IPS-18a (cell line): ENCODE measurements around the gene DDI1.
"Not testable (repeated sequence)": the region's sequence is repeated elsewhere in the genome, so short reads cannot be mapped to it uniquely, and the experiment has no call there.

Experiments used
- H3K27ac ChIP-seq: one replicate; pipeline ENCODE4 v1.5.1; 2013; ENCODE audit warnings: low read length
- H3K27me3 ChIP-seq: one replicate; pipeline ENCODE4 v1.6.1; 2013; ENCODE audit warnings: mild to moderate bottlenecking, low read length; ENCODE audit not compliant: control insufficient read depth, insufficient read depth
- H3K36me3 ChIP-seq: one replicate; pipeline ENCODE4 v1.6.1; 2013; ENCODE audit warnings: low read depth, low read length; ENCODE audit not compliant: control insufficient read depth
- H3K4me1 ChIP-seq: one replicate; pipeline ENCODE4 v1.6.1; 2013; ENCODE audit warnings: low read depth, low read length; ENCODE audit not compliant: control insufficient read depth
- H3K4me3 ChIP-seq: one replicate; pipeline ENCODE4 v1.5.1; 2013; ENCODE audit warnings: low read length
- H3K9ac ChIP-seq: one replicate; pipeline ENCODE4 v1.6.1; 2013; ENCODE audit warnings: mild to moderate bottlenecking, low read length, moderate library complexity
- H3K9me3 ChIP-seq: one replicate; pipeline ENCODE4 v1.6.1; 2013; ENCODE audit warnings: low read depth, low read length; ENCODE audit not compliant: control insufficient read depth

Gene DDI1

DNA sequence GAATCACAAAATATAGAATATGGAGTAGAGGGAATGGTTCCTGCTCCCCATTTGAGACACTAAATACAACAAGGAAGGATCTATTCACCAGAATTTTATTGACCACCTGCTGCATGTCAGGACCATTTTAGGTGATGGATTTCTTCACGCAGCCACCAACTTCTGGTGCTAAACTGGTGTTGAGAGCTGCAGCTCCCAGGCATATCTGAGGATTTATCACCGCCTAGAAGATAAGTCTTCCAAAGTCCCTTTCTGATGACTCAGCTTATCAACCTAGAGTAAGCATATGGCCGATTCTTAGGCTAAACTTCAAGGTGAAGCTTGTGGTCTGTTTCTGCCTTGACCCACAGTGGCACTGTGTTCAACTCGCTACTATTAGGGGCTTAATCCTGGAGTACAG is 6.7 kb downstream of the DDI1 start:
- Histone ChIP-seq H3K4me1 (no peaks in the 10 kb centered on the region), H3K9ac (no peak overlapping the region), H3K36me3 (no peaks in the 10 kb centered on the region), H3K4me3 (no peak overlapping the region), H3K27ac (no peak overlapping the region), H3K27me3 (no peaks in the 10 kb centered on the region), H3K9me3 (no peaks in the 10 kb centered on the region)

DNA sequence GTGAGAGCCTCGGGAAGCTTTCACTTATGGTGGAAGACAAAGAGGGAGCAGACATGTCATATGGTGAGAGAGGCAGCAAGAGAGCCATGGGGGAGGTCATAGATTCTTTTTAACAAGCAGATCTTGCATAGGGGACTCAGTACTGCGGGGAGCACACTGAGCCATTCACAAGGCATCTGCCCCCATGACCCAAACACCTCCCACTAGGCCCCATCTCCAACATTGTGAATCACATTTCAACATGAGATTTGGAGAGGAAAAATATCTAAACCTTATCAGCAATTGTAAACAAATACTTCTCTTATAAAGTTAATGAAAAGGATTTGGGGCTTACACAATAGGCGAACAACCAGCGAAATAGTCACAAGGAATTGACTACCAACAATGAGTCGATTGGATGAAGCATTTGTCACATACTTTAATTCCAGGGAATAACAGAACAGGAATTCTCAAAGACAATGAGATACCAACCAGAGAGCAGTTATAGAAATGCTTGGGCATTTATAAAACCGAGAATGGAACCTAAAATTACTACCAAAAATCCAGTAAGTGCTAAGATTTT is 7.3 kb downstream of the DDI1 start:
- no peaks in the 10 kb centered on the region for H3K4me1 ChIP-seq
- no peak overlapping the region for H3K27ac ChIP-seq
- no peaks in the 10 kb centered on the region for H3K9me3 ChIP-seq

GRCh38 chr11:104046331-104046730 is 9.9 kb downstream of the DDI1 start:
- Histone ChIP-seq H3K9me3 (no peaks in the 10 kb centered on the region), H3K27me3 (no peaks in the 10 kb centered on the region), H3K9ac (no peak overlapping the region), H3K36me3 (no peaks in the 10 kb centered on the region), H3K4me3 (no peak overlapping the region), H3K4me1 (no peaks in the 10 kb centered on the region), H3K27ac (no peak overlapping the region)

More for the DNA sequence above, 7.3 kb downstream of the DDI1 start:
- H3K27me3 ChIP-seq = no peaks in the 10 kb centered on the region
- no peak overlapping the region for H3K4me3 ChIP-seq
- no peaks in the 10 kb centered on the region for H3K36me3 ChIP-seq
- no peak overlapping the region for H3K9ac ChIP-seq

GRCh38 chr11:104046858-104047257 is 10.4 kb downstream of the DDI1 start:
- H3K36me3 ChIP-seq, H3K4me1 ChIP-seq, H3K27ac ChIP-seq, H3K27me3 ChIP-seq, H3K9me3 ChIP-seq, H3K4me3 ChIP-seq, H3K9ac ChIP-seq: not testable (repeated sequence)

DNA sequence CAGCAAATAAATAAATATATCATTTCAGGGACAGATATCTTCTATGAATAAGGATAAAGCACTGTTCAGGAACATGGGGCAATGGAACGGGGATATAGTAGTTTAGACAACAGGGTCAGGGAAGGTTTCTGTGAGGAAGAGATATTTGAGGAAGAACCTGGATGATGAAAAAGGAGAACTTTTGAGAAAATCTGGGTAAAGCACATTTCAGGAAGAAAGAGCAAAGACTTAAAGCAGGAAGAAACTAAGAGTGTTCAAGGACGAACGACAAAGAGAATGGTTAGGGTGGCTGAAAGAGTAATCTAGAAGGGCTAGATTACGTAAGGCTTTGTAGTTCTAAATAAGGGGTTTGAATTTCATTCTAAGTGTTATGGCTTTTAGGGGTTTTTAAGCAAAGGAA is 12.7 kb downstream of the DDI1 start:
- Histone ChIP-seq H3K36me3 (no peaks in the 10 kb centered on the region), H3K4me3 (no peak overlapping the region), H3K4me1 (peaks cover 8% of the 10 kb centered on the region), H3K9me3 (no peaks in the 10 kb centered on the region), H3K9ac (no peak overlapping the region), H3K27ac (no peak overlapping the region), H3K27me3 (no peaks in the 10 kb centered on the region)

DNA sequence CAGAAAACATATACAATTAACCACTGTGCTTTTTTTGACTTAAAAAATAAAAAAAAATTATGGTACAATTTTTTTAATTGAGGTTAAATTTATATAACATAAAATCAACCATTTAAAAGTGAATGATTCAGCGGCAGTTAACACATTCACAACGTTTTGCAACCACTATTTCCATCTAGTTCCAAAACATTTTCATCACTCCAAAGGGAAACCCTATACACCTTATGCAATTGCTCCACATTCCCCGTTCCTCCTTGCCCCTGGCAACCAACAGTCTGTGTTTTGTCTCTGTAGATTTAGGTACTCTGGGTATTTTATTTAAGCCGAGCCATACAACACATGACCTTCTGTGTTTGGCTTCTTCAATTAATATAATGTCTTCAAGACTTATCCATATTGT is 15.3 kb downstream of the DDI1 start:
- H3K4me3 ChIP-seq = no peak overlapping the region
- peaks cover 8% of the 10 kb centered on the region for H3K4me1 ChIP-seq
- no peak overlapping the region for H3K9ac ChIP-seq
- H3K9me3 ChIP-seq = no peaks in the 10 kb centered on the region
- no peak overlapping the region for H3K27ac ChIP-seq
- H3K36me3 ChIP-seq = no peaks in the 10 kb centered on the region
- no peaks in the 10 kb centered on the region for H3K27me3 ChIP-seq

DNA sequence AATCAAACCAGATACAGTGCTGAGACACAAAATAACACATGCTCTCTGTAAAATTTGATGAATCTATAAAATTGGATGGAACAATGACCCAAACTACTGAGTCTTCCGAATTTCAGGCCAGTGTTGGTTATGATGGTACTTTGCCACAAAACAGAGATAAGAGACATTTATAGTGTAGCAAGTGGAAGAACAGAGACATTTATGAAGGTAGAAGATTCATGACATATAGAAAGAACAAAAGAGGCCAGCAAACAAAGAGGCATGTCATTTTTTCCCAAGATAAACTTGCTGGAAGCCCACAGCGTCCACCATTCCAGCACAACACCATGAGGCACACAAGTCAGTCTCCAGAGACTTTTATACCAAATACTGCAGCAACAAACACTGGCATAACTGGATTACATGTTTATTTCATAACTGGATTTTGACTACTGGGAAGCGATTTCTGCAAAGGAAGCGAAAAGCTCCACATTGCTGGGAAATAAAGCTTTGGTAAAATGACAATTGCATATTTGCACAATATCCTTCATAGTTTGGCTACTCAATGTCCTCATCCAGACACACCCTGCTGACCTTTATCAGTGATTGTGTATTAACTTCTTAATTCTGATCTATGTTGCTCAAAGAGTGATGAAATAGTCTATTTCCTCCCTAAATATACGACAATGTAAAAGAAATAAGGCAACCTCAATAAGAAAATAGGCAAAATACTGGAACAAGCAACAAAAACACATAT is 17.5 kb downstream of the DDI1 start:
- Histone ChIP-seq H3K27ac (no peak overlapping the region), H3K9ac (no peak overlapping the region), H3K4me1 (peaks cover 8% of the 10 kb centered on the region), H3K9me3 (no peaks in the 10 kb centered on the region), H3K36me3 (no peaks in the 10 kb centered on the region), H3K27me3 (no peaks in the 10 kb centered on the region), H3K4me3 (no peak overlapping the region)

DNA sequence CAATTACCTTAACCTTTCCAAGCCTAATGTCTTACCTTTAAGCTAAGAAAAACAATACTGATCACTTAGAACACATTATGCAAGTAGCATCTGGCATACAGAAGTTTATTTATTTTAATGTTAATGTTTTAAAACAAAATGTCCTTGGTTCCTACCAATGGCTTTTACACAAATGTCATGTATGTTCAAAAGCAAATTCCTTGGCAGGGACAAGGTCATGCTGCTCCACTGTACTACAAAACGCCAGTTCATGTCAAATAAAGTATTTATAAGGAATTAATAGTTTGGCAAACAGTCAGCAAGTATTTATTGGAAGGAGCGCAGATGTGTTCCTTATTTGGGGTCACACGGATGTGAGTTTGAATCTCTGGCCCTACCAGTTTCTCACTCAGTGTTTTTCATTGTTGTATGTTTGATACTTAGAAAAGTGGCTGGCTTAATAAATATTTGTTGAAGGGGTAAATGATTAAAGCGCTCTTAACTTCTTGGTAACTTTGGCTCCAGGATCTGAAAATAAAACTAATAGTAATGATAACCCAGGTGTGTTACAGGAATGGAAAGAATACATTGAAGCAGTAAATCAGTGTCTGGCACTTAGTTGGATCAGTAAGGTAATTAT is 18.6 kb downstream of the DDI1 start:
- Histone ChIP-seq H3K9ac (no peak overlapping the region), H3K4me1 (peaks cover 8% of the 10 kb centered on the region), H3K4me3 (no peak overlapping the region), H3K27ac (no peak overlapping the region), H3K36me3 (no peaks in the 10 kb centered on the region), H3K9me3 (no peaks in the 10 kb centered on the region), H3K27me3 (no peaks in the 10 kb centered on the region)

GRCh38 chr11:104055596-104055995 is 19.2 kb downstream of the DDI1 start:
- Histone ChIP-seq H3K27ac (no peak overlapping the region), H3K9ac (no peak overlapping the region), H3K4me3 (no peak overlapping the region), H3K4me1 (peaks cover 13% of the 10 kb centered on the region), H3K36me3 (no peaks in the 10 kb centered on the region), H3K9me3 (no peaks in the 10 kb centered on the region), H3K27me3 (no peaks in the 10 kb centered on the region)

- Histone ChIP-seq H3K27me3 (no peaks in the 10 kb centered on the region), H3K36me3 (no peaks in the 10 kb centered on the region), H3K4me1 (peaks cover 7% of the 10 kb centered on the region), H3K9me3 (no peaks in the 10 kb centered on the region), H3K4me3 (no peak overlapping the region), H3K27ac (no peak overlapping the region), H3K9ac (no peak overlapping the region)
Measured at GRCh38 chr11:104057908-104058307, 21.5 kb downstream of the DDI1 start.

GRCh38 chr11:104058680-104059079 is 22.2 kb downstream of the DDI1 start:
- Histone ChIP-seq H3K36me3 (no peaks in the 10 kb centered on the region), H3K4me1 (peaks cover 5% of the 10 kb centered on the region), H3K27ac (no peak overlapping the region)

More at GRCh38 chr11:104058680-104059079, 22.2 kb downstream of the DDI1 start:
- H3K9ac ChIP-seq = no peak overlapping the region
- no peaks in the 10 kb centered on the region for H3K27me3 ChIP-seq
- H3K9me3 ChIP-seq = no peaks in the 10 kb centered on the region
- no peak overlapping the region for H3K4me3 ChIP-seq
